Measurements from ENCODE around the gene MAGEL2. TPM values are rescaled to one million over a fixed set of nuclear protein-coding genes. Genes with fewer than 3 reads are reported as not detected.

Gene MAGEL2
- under 0.01 TPM in 1 of 2 replicates, not detected in the other for total RNA-seq

DNA sequence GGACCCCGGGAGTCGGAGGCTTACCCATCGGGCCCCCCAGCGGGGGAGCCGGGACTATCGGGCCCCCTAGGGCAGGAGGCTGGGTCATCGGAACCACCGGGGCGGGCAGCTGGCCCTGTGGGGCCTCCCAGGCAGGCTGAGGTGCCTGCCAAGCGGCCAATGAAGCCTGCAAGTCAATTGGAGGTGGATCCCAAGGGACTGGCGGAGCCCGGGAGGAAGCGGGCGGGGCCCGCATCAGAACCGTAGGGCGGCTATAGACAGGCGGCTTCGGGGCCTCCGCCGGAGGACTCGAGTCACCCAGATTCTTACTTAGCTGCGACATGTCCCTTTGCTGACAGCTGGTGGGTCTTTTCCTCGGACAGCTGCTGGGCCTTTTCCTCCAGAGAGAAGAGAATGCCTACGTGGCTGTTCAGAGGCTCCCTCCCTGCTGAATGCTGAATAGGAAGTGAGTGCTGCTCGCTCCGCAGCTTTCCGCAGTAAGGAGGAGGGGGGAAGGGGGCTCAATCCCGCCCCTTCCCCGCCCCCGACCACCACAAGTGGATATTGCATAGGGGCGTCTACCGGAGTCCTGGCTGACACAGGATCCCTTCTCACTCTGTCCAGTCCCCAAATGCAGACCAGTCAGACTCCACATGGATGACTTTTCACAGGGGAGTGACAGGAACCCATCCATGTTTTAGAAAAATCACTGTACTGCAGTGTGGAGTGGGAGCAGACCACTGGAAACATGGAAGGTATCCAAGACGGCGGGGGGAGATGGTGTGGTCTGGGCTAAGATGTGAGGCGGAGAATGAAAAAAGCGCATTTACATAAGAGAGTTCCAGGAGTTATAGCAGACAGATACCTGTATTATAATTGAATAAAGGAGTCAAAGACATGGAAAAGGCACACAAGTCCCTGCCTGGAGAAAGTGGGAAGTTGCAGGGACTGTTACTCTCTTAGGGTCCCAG lies at the start of gene MAGEL2:
Gene MAGEL2 (minus strand): TSS at position 447 of the 950 bp plus-strand sequence. CDS start 125 bp downstream, at position 322.
- no peak for DNase-seq

DNA sequence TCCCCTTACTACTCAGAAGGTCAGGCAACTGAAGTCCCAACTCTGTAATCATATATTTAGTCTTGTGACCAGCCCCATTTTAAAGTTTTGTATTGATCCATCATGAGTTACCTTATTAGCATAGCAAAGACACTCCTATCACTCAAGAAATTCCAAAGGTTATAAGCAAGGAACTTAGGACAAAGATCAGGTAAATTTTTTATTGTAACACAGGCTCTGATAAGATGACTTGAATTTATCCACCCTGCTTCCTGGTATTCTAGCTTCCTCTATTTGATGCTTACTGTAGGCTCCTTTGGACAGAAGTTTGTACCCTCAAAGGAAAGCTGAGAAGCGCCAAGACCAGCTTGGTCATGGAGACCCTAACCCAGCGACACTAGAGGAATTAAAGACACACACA lies 47.6 kb upstream of the MAGEL2 start:
- DNase-seq = no peak

DNA sequence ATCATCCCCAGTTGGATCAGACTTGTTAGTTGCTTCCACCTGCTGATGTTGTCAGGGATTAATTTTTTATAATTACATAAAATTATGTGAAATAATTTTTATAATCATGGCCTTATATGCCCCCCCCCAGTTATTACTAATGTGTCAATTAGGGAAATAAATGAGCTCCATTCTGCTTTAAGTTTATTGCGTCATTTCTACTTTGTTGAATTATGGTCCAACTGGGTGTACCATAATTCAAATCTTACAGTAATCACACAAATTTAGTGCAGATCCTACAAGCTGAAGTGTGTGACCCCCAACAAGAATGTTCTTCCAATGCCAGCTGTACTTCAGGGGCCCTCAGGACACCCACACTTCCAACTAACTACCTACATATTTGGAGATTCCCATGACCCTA lies 46.9 kb upstream of the MAGEL2 start:
- no peak for DNase-seq

DNA sequence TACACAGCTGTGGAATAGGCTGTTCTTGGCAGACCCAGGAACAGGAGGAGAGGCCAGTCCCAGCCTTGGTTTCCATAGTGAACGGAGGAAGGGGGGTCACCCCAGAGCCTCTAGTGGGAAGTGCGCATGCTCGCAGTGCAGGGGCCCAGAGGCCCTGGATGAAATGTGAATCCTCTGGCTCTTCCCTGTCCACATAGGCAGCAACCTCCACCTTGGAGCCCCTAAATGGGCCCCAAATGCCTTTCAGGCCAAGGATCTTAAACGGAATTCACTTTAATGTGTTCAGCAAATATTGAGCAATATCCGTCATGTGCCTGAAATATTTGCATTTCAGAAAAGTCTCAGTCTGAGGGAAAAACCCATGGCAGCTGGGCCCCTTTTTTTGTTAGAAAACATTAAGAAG lies 42.8 kb upstream of the MAGEL2 start:
- DNase-seq = no peak

DNA sequence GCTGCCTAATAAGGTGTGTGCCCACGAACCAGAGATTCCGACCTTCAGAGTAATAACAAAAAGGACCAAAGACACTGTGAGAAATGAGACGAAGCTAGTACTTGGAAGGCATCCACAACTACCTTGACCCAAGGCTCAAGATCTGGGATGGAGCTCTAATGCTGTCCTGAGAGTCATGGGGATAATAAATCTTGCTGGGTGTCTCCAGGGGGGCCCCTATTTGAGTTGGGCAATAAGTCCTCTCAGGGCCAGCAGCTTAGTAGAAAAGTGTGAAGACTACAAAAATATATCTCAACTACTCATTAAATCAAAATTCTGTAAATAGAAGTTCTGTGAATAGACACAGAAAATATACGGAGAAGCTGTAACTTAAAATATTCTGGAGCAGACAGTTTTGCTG lies 42.3 kb upstream of the MAGEL2 start:
- no peak for DNase-seq

DNA sequence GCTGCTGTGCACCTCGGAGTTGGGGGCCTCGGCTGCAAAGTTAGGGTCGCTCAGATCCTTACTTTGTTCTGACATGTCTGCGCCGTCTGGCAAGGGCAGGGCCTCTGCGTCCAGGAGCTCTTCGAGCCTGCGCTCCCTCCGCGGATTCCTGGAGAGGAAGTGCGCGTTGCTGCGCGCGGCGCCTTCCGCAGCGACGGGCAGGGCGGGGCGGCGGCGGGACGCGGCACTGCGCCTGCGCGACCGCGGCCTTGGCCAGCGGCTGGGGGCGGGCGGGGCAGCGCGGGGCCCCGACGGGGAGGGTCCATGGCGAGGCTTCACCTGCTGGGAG lies 39.4 kb upstream of the MAGEL2 start, which contains the start of gene NDN:
Gene NDN (minus strand): TSS at position 163 of the 328 bp plus-strand sequence. CDS start 88 bp downstream, at position 75.
- peak; percentile 3 for DNase-seq

DNA sequence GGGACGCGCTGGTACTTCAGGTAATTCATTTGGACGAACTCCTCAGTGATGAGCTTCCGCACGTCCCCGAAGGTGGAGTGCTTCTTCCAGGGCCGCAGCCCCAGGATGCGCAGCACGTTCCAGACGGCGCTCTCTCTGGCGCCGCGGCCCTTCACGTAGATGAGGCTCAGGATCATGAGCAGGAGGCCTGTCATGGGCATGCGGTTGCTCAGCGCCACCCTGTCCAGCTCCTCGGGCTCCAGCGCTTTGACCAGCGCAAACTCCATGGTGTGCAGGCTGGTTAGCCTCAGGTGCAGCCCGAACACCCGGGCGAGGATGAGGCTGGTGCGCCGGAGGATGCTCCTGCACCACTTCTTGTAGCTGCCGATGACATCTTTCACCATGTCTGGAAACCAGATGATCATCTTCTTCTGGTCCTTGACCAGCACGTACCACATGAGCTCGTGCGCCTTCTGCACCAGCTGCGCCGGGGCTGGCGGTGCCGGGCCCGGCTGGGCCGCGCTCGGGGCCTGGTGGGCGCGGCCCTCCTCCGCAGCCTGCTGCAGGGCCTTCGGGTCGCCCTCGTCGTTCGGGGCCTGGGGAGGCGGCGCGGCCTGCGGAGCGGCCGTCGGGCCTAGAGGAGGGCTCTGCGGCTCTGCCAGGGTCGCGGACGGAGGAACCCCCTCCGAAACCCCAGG lies 38.9 kb upstream of the MAGEL2 start:
- DNase-seq = no peak

DNA sequence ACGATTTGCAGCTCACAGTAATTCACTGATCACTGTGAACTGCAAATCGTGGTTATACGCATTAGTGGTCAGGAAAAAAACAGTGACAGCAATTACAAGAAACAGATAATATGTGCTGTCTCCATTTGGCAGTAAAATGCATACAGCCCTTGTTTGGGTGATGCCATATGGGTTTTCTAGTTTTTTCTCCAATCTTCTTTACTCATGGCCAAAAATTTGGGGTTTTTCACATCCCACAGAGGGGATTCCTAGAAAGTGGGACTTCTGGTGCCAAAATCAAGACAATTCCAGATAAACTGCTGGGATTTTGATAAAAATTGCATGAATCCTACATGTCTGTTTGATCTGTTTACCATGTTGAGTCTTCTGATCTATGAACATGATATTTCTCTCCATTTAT lies 23.8 kb upstream of the MAGEL2 start:
- DNase-seq = no peak

DNA sequence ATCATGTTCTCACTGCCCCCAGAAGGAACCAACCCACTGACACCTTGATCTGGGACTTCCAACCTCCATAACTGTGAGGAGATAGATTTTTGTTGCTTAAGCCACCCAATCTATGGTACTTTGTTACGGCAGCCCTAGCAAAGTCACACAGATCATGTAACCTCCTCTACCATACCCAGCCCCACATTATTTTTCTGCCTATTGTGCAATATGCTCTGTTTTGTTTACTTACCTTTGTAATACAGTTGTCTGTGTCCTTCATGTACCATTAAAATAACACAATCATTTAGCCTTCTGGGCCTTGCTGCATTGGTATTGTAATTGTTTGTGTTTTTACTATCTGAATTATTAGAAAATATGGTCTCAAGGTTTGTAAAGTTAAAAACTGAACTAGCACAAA lies 23.3 kb upstream of the MAGEL2 start:
- no peak for DNase-seq

DNA sequence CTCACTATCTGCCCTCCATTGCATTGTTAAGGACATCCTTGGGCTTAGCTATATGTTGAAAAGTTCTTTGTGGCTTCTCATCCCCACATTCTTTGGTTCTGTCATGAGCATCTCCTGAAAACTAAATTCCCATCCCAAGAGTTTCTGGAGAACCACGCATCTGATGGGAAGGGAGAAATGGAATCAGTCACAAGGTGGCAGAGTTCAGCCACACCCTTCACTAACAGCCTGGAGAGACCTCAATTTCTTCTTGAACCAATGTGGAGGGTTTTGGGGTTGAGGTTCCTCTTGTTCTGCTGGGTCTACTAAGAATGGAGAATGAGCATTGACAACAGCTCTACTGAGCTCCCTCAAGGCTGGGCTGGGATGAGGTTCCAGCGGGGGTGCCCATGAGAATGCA lies 15.6 kb upstream of the MAGEL2 start:
- no peak for DNase-seq

DNA sequence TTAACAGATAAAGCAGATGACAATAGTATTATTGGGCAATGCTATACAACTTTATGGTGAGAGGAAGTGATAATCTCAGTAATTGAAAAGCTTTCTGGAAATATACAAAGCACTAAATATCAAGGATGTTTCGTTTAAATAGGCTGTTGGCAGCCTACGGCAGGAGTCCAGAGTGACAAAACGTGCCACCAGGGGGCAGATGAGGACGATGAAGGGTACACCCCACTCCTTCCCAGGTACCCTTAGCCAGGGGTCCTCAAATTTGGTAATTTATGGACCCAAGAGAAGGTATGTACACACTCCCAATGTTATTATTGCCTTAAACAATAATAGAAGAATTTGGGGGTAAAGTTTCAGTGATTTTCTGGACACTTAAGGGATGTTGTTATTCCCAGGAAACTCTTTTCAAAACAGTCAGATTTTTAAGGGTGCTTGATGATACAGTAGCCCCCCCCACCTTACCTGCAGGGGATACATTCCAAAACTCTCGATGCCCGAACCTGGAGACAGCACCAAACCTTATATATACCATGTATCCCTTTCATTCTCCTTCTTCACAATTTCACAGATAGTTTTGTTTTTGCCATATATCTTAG lies 1.4 kb upstream of the MAGEL2 start:
- DNase-seq = peak; percentile 6

DNA sequence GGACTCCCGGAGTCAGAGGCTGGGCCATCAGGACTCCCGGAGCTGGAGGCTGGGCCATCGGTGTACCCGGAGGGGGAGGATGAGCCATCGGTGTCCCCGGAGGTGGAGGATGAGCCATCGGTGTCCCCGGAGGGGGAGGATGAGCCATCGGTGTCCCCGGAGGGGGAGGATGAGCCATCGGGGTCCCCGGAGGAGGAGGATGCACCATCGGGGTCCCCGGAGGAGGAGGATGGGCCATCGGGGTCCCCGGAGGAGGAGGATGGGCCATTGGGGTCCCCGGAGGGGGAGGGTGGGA lies 719 bp downstream of the MAGEL2 start:
- no peak for DNase-seq

DNA sequence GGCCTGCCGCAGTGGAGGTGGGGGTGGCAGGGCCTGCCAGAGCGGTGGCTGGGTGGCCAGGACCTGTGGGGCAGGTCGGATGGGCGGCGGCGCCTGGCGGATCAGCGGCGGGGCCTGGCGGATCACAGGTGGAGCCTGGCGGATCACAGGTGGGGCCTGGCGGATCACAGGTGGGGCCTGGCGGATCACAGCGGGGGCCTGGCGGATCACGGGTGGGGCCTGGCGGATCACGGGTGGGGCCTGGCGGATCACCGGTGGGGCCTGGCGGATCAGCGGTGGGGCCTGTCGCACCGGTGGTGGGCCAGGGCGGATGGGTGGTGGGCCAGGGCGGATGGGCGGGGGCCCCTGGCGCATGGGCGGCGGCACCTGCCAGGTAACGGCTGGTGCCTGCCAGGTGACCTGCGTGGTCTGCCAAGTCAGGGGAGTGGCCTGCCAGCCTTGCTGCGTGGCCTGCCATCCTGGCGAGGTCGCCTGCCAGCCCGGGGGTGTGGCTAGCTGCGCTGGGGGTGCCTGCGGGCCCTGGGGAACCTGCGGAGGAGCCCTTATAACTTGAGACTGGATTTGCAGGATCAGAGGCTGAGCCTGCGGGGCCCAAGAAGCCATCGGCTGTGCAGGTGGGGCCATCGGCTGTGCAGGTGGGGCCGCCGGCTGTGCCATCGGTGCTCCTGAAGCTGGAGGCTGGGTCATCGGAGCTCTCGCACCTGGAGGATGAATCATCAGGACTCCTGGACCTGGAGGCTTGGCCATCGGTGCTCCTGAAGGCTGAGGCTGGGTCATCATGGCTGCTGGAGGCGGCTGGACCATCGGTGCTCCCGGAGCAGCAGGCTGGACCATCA lies 1.3 kb downstream of the MAGEL2 start:
- DNase-seq = no peak

DNA sequence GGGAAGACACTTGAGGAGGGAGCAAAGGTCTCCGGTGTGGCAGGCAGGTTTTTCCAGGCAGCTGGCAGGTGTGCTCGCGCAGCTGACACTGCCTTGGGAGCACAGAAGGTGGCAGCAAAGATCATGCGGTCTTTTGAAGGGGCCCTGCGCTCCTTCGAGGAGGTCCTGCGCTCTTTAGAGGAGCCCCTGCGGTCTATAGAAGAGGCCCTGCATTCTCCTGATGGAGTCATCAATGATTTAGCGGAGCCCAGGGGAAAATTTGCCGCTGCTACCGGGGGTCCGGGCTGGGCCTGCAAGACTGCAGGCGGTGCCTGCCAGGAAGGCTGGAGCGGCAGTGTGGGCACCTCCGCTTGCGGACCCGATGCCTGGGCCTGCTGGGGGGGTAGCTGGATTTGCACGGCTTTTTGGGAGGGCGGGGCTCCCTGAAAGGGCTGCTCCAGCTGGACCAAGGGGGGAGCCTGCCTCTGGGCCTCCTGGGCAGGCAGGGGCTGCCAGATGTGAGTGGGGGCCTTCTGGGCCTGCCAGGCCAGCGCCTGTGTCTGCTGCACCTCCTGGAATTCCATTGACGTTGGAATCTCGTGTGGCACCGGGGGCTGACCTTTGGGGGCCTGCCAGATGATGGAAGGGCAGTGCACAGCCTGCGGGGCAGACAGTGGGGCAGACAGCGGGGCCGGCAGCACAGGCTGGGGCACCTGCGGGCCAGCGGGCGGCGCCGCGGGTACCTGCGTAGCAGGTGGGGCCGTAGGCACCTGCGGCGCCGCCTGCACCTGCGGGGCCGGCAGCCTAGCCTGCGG lies 2.1 kb downstream of the MAGEL2 start:
- no peak for DNase-seq

DNA sequence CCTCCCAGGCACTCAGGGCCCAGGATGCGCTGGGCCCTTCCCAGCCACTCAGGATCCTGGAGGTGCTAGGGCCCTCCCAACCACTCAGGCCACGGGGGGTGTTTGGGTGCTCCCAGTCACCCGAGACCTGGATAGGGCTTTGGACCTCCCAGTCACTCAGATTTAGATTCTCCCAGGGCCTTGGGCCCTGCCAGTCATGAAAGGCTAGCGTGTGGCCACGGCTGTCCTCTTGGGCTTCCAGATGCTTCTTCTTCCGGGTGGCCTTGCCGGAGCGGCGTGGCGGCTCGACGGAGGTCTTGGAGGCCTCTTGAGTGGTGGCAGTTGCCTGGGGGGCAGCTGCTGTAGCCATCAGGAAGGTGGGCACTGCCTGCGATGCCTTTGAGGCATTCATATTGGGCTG lies 2.8 kb downstream of the MAGEL2 start:
- no peak for DNase-seq

DNA sequence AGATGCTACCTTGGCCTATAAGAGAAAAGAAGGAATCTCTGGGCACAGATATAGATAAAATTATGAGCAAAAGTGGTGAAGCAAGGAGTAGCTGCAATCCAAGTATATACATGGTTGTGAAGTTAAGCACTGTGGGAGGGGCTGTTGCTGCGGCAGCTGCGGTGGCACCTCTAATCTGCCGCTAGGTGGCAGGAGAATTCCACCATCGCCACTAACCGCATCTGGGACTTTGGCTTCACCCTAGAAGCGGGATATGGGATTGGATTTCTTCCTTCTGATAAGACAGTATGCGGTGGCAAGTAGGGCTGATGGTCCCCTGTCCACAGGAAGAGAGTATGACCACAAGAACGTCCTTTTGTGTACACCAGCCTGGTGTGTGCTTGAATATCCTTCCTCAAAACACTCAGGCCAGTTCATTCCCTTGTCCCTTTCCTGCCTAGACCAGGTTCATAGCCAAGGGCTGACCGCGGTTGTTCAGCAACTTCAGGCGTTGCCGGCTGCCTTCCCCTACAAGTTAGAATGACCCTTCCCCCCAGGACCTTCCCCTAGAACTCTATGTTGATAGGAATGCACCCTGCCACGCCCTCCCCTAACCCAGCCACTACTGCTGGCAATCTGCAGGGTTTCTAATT lies 5.1 kb downstream of the MAGEL2 start:
- DNase-seq = peak; percentile 62

DNA sequence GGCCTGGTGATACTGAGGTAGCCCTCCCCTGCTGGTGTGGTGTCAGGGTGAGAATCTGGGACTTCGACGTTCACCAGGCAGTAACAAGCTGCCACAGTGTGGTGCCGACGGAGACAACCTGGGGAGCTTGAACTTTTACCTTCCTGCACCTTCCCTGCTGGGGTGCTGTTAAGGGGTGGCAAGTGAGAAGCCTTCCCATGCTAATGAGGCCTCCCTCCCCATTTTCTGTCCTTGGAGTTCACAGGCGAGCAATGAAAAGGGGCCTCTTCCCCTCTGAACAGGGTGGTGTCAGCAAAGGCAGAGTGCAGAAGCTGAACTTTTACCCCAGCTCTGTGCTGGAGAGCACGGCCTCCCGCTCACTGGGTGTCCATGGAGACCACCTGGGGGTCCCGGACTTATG lies 13.5 kb downstream of the MAGEL2 start:
- DNase-seq = no peak

DNA sequence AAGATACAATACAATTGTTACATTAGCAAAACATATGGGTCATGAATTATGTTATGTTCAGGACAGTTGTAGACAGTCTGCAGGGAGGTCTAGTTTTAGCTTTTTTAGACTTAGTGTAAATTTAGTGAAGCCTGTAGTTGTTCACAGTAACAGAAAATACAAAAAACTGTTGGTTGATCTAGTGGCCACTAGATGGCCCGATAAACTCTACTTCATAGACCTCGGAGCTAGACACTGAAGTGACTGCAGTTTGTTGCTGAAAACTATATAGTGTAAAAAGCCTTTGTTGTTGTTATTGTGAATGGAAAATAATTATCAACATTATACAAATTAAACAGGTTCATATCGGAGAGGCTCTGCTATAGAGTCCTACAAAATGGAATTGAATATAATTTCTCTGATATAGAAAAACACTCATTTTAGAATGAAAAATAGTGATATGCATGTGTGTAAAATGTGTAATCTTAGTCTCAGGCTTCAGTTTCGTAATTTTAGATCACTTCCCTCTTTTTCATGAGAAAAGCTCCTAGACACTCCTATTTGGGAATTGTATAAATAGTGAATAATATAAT lies 18.3 kb downstream of the MAGEL2 start:
- DNase-seq = peak; percentile 7

DNA sequence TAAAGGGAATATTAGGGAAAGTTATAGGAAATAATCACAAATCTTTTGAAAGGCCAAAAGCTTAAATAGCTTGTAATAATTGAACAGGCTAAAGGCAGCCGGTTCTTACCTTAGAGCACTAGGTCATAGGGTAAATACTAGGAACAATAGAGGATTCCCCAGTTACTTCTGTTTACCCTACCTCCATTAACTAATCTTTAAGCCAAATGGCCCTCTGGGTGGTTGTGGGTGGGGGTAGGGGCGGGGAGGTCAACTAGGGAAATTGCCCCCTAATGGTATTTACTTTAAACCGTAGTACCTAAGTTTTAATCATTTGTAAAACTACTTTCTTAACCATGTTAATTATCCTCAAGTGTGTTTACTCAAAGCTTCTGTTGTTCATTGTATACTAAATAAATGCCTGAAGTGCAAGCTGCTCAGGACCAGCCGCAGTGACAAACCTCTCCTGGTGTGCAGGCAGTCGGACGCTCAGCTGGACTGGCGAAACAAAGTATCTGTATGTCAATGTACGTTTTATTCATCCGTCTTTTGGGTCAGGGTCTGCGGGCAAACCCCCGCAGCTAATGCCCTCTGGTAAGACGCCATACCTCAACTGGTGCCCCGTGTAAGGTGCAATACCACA lies 18.9 kb downstream of the MAGEL2 start:
- DNase-seq = no peak

DNA sequence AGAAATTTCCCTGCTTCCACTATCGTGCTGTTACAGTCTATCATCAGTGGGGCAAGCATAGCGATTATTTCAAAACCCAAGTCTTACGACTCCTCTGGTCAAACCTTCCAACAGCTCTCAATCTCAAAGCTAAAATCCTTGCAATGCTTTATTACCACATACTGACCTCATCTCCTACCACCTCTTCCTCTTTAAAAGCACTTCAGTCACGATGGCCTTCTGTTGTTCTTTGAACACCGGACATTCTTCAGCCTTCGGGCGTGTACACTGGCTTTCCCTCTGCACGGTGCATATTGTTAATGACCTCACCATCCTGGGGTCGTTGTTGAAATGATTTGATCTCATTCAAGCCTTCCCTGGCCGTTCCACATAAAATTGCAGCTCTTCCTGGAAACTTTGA lies 31.1 kb downstream of the MAGEL2 start:
- no peak for DNase-seq

DNA sequence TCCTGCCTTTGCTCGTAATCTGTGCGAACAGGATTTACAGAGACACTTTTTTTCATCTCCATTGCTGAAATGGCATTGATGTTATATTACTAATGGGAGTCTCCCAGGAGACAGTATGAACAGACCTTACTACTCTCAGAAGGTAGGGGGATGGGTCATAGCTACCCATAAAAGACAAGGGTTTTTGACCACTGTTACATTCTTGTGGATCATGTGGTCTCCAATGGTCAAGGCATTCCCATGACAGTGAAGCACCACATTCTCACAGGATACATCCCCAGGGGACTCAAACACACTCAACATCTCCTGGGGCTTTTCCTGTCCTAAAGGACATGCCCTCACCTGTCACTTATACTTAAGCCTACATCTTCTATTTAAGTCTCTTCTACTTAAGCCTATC lies 41.4 kb downstream of the MAGEL2 start:
- DNase-seq = no peak
